Rectal smooth muscle tissue (tissue), 1 donor: ENCODE data around the gene RASD1.

ENCODE experiments used
- H3K27ac ChIP-seq: one replicate; pipeline ENCODE4 v1.7.0; 2013; ENCODE audit warnings: low read depth, low read length, inconsistent platforms
- H3K27me3 ChIP-seq: one replicate; pipeline ENCODE4 v1.7.0; 2013; ENCODE audit warnings: low read length; ENCODE audit not compliant: control insufficient read depth, insufficient read depth
- H3K36me3 ChIP-seq: one replicate; pipeline ENCODE4 v1.7.0; 2013; ENCODE audit warnings: low read length; ENCODE audit not compliant: control insufficient read depth, insufficient read depth
- H3K4me1 ChIP-seq: one replicate; pipeline ENCODE4 v1.7.0; 2013; ENCODE audit warnings: low read length; ENCODE audit not compliant: control insufficient read depth, insufficient read depth
- H3K4me3 ChIP-seq: one replicate; pipeline ENCODE4 v1.7.0; 2013; ENCODE audit warnings: low read length
- H3K9ac ChIP-seq: one replicate; pipeline ENCODE4 v1.7.0; 2013; ENCODE audit warnings: low read length

Gene RASD1

DNA sequence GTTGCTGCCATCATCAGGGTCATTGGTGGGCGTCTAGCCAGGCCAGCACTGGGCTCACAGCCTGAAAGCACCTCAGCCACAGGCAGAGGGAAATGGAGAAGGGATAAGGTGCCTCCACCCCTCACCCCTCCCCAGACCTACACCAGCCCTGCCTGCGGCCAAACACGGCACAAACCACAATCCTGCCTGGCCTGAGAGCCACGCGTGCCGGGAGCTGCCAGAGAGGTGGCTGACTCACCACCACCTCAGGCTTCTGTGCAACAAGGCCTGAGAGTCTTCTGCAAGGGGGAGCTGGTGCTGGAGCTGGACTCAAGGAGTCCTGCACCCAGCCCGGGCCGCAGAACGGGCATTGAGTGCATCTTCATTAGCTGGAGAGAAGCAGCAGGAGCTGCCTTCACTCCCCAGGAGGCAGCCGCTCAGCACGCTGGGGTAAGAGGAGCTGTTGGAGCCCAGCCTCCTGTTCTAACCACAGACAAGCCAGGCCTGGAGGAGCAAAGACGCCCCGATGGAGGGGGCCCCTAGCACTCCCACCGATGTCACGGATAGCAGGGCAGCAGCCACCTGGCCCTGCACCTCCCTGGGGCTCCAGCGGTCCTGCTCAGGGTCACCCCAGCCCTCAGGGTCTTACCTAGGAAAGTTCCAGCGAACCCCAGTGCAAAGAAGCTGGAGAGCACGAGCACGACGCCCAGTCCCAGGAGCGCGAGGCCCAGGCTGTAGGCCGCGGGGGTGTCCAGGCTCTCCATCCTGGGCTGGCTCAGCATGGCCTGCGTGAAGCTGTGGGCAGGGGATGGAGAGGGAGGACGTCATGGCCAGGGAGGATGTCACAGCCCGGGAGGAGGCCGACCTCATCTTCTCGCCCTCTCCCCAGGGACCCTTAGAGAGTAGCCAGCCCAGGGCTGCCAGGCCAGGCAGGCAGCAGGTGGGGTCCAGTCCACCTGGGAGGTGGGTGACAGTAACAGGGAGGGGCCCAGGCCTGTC lies 16.0 kb upstream of the RASD1 start:
- H3K27me3 ChIP-seq, result no peaks in the 10 kb centered on the region
- no peaks in the 10 kb centered on the region for H3K36me3 ChIP-seq
- no peak overlapping the region for H3K27ac ChIP-seq
- H3K4me3 ChIP-seq, result no peak overlapping the region
- H3K4me1 ChIP-seq, result no peaks in the 10 kb centered on the region
- H3K9ac ChIP-seq, result no peak overlapping the region

DNA sequence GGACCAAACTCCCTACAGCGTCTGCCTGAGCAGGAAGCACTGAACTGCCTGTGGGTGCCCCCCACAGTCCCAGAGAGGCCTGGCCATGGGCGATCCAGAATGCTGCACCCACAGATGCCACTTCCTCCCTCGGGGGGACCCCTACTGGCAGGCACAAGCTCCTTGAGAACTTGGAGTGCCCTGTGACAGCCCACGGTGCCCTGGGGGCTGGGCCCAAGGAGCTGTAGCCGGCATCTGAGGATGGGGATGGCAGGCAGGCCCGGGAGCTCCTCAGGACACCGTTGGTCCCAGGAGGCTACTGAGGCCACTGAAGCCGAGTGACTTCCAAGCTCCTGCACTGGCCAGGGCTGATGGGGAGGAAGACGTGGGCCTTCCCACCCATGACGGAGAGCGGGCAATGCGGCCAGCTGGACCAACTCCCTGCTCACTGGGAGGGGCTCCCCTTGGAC lies 15.1 kb upstream of the RASD1 start:
- Histone ChIP-seq H3K4me1 (no peaks in the 10 kb centered on the region), H3K9ac (no peak overlapping the region), H3K27ac (no peak overlapping the region), H3K4me3 (no peak overlapping the region), H3K36me3 (no peaks in the 10 kb centered on the region), H3K27me3 (no peaks in the 10 kb centered on the region)

DNA sequence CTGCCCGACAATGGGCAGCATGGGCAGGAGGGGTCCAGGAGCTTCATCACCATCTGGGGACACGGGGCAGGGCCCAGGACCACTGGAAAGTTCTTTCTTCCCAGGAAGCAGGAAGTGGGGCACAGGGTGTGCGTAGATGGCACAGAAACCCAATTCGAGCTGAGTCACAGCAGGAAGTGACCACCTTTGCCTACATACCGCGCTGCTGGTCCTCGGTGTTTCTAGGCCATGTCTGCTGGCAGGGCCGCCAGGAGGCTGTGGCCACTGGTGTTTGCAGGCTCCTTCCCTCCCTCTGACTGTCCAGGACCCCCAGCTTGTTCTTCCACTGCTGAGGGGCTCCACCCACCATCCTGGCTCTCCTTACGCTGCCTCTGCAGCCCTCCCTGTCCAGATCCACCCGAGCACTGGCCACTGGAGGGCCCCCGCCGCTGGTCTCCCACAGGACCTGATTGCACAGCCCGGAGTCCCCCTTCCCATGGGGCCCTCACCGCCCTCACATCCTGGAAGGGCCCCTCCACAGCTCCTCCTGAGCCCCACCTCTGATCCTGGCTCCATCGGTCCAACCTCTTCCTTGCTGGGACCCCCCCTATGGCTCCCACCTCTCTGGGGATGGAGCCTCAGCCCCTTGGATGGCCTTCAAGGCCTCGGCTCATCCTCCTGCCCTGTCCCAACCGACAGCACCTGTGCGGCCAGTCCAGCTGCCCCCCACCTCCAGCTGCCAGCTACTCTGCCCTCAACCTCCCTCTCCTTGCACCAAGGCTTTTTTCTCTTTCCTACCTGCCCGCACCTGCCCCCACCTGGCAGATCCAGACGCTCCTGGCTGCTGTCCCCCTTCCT lies 14.5 kb upstream of the RASD1 start:
- Histone ChIP-seq H3K9ac (no peak overlapping the region), H3K4me1 (no peaks in the 10 kb centered on the region), H3K36me3 (no peaks in the 10 kb centered on the region), H3K27me3 (no peaks in the 10 kb centered on the region), H3K4me3 (no peak overlapping the region), H3K27ac (no peak overlapping the region)

DNA sequence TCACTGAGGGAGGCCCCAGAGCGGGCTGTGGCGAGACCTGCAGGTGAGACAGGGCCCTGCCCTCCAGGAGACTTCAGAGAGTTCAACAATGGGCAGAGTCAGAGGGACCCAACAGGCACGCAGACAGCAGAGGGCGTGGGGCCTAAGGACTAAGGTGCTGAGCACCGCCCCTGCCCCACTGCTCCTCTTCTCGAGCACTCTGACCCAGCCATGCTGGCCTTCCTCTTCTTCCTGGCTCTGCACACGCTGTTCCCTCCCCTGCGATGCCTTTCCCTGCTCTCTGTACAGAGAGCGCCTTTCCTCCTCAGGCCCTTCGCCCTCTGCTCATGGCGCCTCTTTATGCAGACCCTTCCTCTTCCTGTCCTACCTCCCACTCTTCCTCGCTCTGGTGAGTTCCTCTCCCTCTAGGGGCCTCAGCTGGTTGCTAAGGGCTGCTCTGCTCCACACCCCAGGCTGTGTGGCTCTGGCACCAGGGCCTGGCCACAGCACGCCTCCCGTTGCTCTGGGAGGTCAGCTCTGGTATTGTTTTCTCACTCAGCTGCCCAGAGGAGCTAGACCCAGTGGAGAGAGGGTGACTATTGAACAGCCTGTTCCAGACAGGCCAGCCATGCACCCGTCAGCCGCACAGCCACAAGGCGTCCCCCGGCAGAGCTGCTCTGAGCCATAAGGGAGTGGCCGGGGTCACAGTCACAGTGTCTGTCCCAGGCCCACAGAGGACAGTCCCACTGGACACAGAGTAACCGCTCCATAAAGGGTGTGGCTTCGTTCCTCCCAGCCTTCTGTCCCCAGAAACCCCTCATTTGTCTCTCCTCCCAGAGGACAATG lies 13.6 kb upstream of the RASD1 start:
- Histone ChIP-seq H3K9ac (no peak overlapping the region), H3K27ac (no peak overlapping the region), H3K36me3 (no peaks in the 10 kb centered on the region), H3K27me3 (no peaks in the 10 kb centered on the region), H3K4me3 (no peak overlapping the region), H3K4me1 (no peaks in the 10 kb centered on the region)

DNA sequence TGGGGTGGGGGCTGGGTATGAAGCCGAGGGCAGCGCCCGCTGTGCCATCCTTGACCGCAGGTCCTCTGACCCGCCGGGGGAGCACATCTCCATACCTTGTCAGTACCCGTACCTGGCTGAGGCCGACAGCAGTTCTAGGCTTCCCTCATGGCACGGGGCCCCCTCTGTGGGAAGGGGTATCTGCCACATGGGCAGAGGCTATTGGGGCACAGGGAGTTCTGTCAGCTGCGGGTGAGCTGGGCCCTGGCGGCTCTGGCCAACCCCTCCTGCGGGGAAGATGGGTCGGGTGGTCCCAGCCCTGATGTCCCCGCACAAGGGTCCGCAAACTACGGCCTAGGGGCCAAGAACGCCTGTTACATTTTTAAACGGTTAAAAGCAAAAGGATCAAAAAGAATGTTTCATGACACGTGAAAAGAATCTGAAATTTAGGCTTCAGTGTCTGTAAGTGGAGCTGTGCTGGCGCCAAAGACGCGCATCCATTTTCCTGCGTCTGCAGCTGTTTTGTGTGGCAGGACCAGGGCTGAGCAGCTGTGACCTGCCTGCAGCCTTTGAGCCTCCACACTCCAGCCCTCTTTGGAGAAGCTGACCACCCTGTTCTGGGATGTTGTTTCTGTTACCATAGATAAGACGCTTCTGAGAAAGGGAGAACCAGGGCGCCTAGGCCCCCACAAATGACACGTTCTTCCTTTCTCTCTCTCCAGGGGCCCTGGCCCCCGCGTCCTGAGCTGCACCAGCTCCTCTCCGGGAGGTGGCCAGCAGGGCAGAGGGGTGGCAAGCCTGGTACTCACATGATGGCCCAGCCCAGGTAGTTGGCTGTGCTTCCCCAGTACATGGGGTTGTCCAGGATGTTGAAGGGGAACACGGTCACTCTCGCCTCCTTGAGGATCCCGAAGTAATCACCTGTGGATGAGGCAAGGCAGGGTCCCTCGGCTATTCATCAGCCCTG lies 12.7 kb upstream of the RASD1 start:
- Histone ChIP-seq H3K4me3 (no peak overlapping the region), H3K27me3 (no peaks in the 10 kb centered on the region), H3K4me1 (no peaks in the 10 kb centered on the region), H3K36me3 (no peaks in the 10 kb centered on the region), H3K27ac (no peak overlapping the region), H3K9ac (no peak overlapping the region)

DNA sequence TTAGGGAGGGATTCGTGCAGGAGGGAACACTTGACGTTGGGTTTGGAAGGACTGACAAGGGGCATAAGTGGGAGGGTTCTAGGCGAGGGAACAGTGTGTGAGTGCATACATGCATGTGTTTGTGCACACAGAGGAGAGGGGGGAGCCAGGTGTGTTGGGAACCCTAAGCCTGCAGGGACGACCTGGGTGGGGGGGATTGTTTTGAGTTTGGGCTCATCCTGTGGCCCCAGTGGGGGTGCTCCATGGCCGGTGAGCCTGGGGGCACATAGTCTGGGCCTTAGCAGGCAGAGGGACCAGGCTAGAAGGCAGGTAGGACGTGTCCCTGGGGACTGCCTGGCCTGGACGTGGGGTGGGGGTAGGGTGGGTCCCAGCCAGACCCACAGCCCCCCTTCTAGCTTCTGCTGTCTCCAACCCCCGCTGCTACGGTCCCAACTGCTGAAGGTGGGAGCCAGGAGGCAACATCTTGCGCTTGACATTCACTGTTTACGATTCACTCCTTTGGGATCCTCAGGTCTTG lies 11.9 kb upstream of the RASD1 start:
- H3K4me1 ChIP-seq, result no peaks in the 10 kb centered on the region
- no peak overlapping the region for H3K27ac ChIP-seq
- H3K9ac ChIP-seq, result no peak overlapping the region
- H3K4me3 ChIP-seq, result no peak overlapping the region
- no peaks in the 10 kb centered on the region for H3K36me3 ChIP-seq
- H3K27me3 ChIP-seq, result no peaks in the 10 kb centered on the region

DNA sequence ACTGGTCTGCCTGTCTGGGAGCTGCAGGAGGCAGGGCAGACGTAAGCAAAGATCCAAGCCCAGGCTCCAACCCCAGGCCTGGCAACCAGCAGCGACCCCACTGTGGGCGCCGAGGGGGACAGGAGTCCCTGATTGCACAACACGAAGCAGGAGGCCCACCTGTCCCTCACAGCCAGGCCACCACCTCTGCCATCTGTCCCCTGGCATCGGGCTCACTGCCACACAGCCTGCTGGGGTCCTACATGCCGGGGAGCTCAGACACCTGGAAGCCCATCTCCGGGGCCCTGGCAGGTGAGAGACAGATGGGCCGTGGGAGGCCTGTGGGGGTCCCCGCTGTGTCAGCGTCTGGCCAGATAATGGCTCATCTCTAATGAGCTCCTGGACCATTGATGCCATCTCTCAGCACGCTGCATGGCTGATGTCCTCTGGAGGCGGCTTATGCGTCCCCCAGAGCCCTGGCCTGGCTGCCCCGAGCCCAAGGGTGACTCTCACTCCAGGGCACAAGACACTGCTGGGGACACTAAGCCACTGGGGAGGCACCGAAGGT lies 11.3 kb upstream of the RASD1 start:
- no peaks in the 10 kb centered on the region for H3K36me3 ChIP-seq
- H3K27ac ChIP-seq, result no peak overlapping the region
- no peak overlapping the region for H3K4me3 ChIP-seq
- no peak overlapping the region for H3K9ac ChIP-seq
- no peaks in the 10 kb centered on the region for H3K4me1 ChIP-seq
- no peaks in the 10 kb centered on the region for H3K27me3 ChIP-seq

DNA sequence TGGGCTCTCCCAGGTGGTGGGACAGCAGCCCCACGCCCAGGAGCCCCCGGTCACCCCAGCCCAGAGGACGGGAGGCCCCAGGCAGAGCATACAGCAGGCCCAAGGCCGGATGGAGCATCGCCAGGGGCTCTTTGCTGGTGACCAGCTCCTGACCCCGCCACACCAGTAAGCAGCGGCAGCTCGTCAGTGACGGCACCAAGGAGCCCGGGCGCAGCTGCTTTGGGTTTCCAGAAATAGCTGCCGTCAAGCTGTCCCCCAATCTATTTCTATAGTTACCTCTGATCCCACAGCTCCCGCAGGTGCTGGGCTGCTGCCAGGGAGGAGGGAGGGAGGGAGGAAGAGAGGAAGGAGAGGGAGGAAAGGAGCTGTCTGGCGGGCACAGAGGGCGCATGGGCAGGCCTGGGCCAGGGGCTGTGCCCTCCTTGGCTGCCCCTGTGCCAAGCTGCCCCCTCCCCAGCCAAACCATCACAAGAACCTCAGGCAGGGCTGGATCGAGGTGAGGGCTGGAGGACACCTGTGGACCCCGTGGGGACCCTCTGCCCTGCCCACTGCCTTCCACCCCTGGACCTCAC lies 10.8 kb upstream of the RASD1 start:
- Histone ChIP-seq H3K36me3 (no peaks in the 10 kb centered on the region), H3K27me3 (no peaks in the 10 kb centered on the region), H3K9ac (no peak overlapping the region), H3K4me3 (no peak overlapping the region), H3K4me1 (no peaks in the 10 kb centered on the region), H3K27ac (no peak overlapping the region)

DNA sequence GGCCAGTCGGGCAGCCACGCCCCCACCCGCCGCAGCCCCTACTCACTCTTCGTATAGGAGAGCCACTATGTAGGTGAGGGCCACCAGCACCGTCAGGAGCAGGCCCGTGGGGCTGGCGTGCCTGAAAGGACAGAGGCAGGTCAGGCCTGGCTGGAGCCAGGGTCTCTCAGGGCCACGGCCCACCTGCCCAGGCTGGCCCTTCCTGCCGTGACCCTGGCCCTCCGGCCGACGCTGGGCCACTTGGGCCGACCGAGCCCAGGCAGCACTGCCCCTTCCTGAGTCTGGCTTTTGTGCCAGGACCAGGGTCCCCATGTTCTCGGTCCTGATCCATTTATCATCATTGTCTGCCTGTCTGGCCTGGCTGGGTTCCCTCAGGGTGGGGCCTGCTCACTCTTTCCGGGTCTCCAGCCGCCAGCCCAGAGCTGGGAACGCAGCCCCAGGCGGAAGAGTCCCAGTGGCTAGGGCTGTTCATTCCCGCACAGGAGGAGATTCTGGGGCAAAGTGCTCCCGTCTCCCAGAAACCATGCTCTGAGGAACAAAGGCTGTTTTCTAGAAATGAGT lies 10.1 kb upstream of the RASD1 start:
- Histone ChIP-seq H3K27me3 (no peaks in the 10 kb centered on the region), H3K4me1 (no peaks in the 10 kb centered on the region), H3K9ac (no peak overlapping the region), H3K36me3 (no peaks in the 10 kb centered on the region), H3K27ac (no peak overlapping the region), H3K4me3 (no peak overlapping the region)

DNA sequence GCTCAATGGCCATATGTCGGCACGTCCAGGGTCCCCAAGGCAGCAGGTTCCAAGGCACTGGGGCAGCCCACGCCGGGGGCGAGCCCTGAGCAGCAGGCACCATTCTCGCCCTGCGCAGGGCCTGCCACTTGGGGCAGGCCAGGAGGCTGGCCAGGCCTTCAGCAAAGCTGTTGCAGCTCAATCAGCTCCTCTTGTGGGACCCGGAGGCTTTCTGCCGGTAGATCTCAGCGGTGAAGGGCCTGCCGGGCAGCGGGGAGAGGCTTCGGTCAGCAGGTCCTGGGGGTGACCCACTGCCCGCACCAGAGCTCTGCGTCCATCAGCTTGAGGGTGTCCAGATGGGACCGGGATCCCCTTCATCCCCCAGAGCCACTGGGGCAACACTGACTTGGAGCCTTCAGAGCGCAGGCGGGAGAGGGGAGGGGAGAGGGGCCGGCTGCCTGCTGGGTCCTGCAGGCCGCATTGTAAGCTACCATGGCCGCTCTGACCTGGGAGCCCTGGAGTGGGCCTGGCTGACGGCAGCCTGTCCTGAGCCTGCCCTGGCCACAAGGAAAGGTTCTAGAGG lies 9.5 kb upstream of the RASD1 start:
- Histone ChIP-seq H3K4me1 (no peaks in the 10 kb centered on the region), H3K36me3 (no peaks in the 10 kb centered on the region), H3K4me3 (no peak overlapping the region), H3K27ac (no peak overlapping the region), H3K9ac (no peak overlapping the region), H3K27me3 (no peaks in the 10 kb centered on the region)
